ENCODE data around the gene OR52E1. TPM values are rescaled to one million over a fixed set of nuclear protein-coding genes. Genes with fewer than 3 reads are reported as not detected.

OR52E1 gene
- total RNA-seq (2021; fragmentation: NEBNext Ultra II Directional; extraction: Animal tissue kit (Norgen Biotek cat#: 25700)) (not detected in 2 replicates), polyA plus RNA-seq (2011; rRNA removed) (not detected in 2 replicates), polyA minus RNA-seq (2011; rRNA and poly(A)+ RNA removed) (not detected in 2 replicates)
- not detected for polyA plus RNA-seq (2011; cell fraction: cytosol; rRNA removed)
- polyA plus RNA-seq (2011; cell fraction: nucleus; rRNA removed), result not detected
- not detected in 4 replicates for polyA plus RNA-seq (2012, experiment 1 of 2)
- not detected for polyA plus RNA-seq (2012, experiment 2 of 2)
- not detected for polyA plus RNA-seq (2013, experiment 1 of 2)
- not detected for polyA plus RNA-seq (2013, experiment 2 of 2)
- polyA minus RNA-seq (2011; cell fraction: cytosol; rRNA and poly(A)+ RNA removed), result not detected
- not detected for polyA minus RNA-seq (2011; cell fraction: nucleus; rRNA and poly(A)+ RNA removed)
- long read RNA-seq, experiment 1, result 0 reads
- long read RNA-seq, experiment 2, result 0 reads

GRCh38 chr11:5069272-5069671 lies at the start of gene OR52E1:
Gene OR52E1, plus strand, starts transcription at chr11:5069572.
- H3K56ac ChIP-seq (replicated peaks; ENCODE audit: insufficient read length, low read depth, low read length), result no peak within 1 kb of the TSS
- no peak within 1 kb of the TSS for H3K23ac ChIP-seq (ENCODE audit: insufficient read length)
- no peaks in the 10 kb centered on the region for H3K79me1 ChIP-seq (ENCODE audit: low read depth, low read length)
- no peak within 1 kb of the TSS for H3K4me3 ChIP-seq (ENCODE audit: extremely low read depth in 1 of 4, insufficient read depth in 2 of 4, low read depth in 3 of 4, low read length in 4 of 4)
- H3K79me2 ChIP-seq (ENCODE audit: control insufficient read depth in 1 of 2, insufficient read depth in 2 of 2, low read length in 2 of 2), result no peaks in the 10 kb centered on the region
- H2BK15ac ChIP-seq (ENCODE audit: low read length), result no peak within 1 kb of the TSS
- H2AFZ ChIP-seq (ENCODE audit: low read length), result no peak within 1 kb of the TSS
- H3K18ac ChIP-seq (ENCODE audit: extremely low read depth, low read length), result no peak within 1 kb of the TSS
- no peak for FAIRE-seq
- H2BK20ac ChIP-seq (ENCODE audit: low read length), result no peak within 1 kb of the TSS
- ChIA-PET POLR2A (ENCODE audit: partially characterized antibody) (no interaction called here), CTCF (ENCODE audit: partially characterized antibody) (no interaction called here)
- DNase-seq (ENCODE audit: low read depth in 1 of 2, low spot score in 2 of 2), result no peak
- H3K27me3 ChIP-seq (replicated peaks in 1 of 4; ENCODE audit: control insufficient read depth in 3 of 4, extremely low read depth in 1 of 4, insufficient read depth in 3 of 4, low read length in 3 of 4), result no peaks in the 10 kb centered on the region
- H3K4ac ChIP-seq (replicated peaks; ENCODE audit: insufficient read length, low read depth, low read length), result no peak within 1 kb of the TSS
- no peak within 1 kb of the TSS for H3K9ac ChIP-seq (replicated peaks in 1 of 4; ENCODE audit: extremely low read depth in 1 of 4, low read depth in 3 of 4, low read length in 3 of 4)
- no peak within 1 kb of the TSS for H2AK5ac ChIP-seq (ENCODE audit: low read depth, low read length)
- no peak within 1 kb of the TSS for H4K8ac ChIP-seq (ENCODE audit: extremely low read depth, insufficient read depth, low read length)
- no peaks in the 10 kb centered on the region for H4K20me1 ChIP-seq (replicated peaks in 1 of 2; ENCODE audit: control insufficient read depth in 1 of 2, insufficient read depth in 2 of 2, low read length in 2 of 2)
- no peaks in the 10 kb centered on the region for H3K4me1 ChIP-seq (replicated peaks in 1 of 4; ENCODE audit: control insufficient read depth in 3 of 4, insufficient read depth in 4 of 4, low read length in 3 of 4)
- H3K27ac ChIP-seq (ENCODE audit: low read depth, low read length), result no peak within 1 kb of the TSS
- H4K5ac ChIP-seq (ENCODE audit: insufficient read length, low read depth, low read length), result no peak within 1 kb of the TSS
- H3K23me2 ChIP-seq (ENCODE audit: low read depth, low read length), result no peaks in the 10 kb centered on the region
- no peak within 1 kb of the TSS for H3K14ac ChIP-seq (ENCODE audit: insufficient read length)
- H3K9me3 ChIP-seq (ENCODE audit: insufficient read depth in 2 of 2, low read depth in 1 of 2, low read length in 1 of 2), result no peaks in the 10 kb centered on the region
- H3K4me2 ChIP-seq (ENCODE audit: insufficient read depth in 1 of 2, low read depth in 2 of 2, low read length in 2 of 2), result no peak within 1 kb of the TSS
- no peak within 1 kb of the TSS for H2BK12ac ChIP-seq (ENCODE audit: low read depth, low read length)
- no peaks in the 10 kb centered on the region for H3K36me3 ChIP-seq (ENCODE audit: control insufficient read depth in 2 of 4, insufficient read depth in 4 of 4, low read length in 3 of 4)
- WGBS, 2 experiments (ENCODE audit: extremely low coverage in 1 of 2, insufficient coverage in 1 of 2, insufficient read length in 1 of 2, insufficient replicate concordance in 2 of 2, low coverage in 1 of 2, low lambda C conversion rate in 2 of 2, missing lambda C conversion rate in 1 of 2), result 91% methylated on average over 3 of the region's 3 CpGs; no CpG with 5 or more reads in 1 of the 2 experiments
- no peak within 1 kb of the TSS for H4K91ac ChIP-seq (replicated peaks; ENCODE audit: insufficient read length, low read length)
- no peak within 1 kb of the TSS for H2BK5ac ChIP-seq (ENCODE audit: low read depth, low read length)
- H2BK120ac ChIP-seq (replicated peaks; ENCODE audit: low read depth, low read length), result no peak within 1 kb of the TSS
- TF ChIP-seq RAD21 (IDR thresholded peaks at IDR 0.05 in 1 of 2, conservative IDR thresholded peaks at IDR 0.05 in 1 of 2; ENCODE audit: low read depth in 2 of 2, low read length in 2 of 2) (no peak), NRF1 (IDR thresholded peaks at IDR 0.05; ENCODE audit: low read depth, low read length) (no peak), YY1 (IDR thresholded peaks at IDR 0.05; ENCODE audit: low read depth, low read length) (no peak), SIN3A (conservative IDR thresholded peaks at IDR 0.05 in 1 of 2, IDR thresholded peaks at IDR 0.05 in 1 of 2; ENCODE audit: low read depth in 1 of 2, low read length in 2 of 2) (no peak), CTBP2 (IDR thresholded peaks at IDR 0.05; ENCODE audit: borderline replicate concordance, insufficient read depth, insufficient read length, low read length) (no peak), PHF8 (conservative IDR thresholded peaks at IDR 0.05; ENCODE audit: low read depth, low read length) (no peak), TCF12 (IDR thresholded peaks at IDR 0.05; ENCODE audit: low read depth, low read length) (no peak), KDM1A (IDR thresholded peaks at IDR 0.05; ENCODE audit: borderline replicate concordance, low read length) (no peak), TAF1 (IDR thresholded peaks at IDR 0.05; ENCODE audit: low read depth, low read length) (no peak), ASH2L (IDR thresholded peaks at IDR 0.05; ENCODE audit: low read length) (no peak), RBBP5 (IDR thresholded peaks at IDR 0.05; ENCODE audit: borderline replicate concordance, low read depth, low read length) (no peak), SP4 (IDR thresholded peaks at IDR 0.05; ENCODE audit: low read length) (no peak), KDM4A (IDR thresholded peaks at IDR 0.05; ENCODE audit: low read depth, low read length, severe bottlenecking) (no peak)
